CD4-positive, alpha-beta T cell (primary cell): Measurements from ENCODE around the gene MATN1. TPM values are rescaled to one million over a fixed set of nuclear protein-coding genes. Genes with fewer than 3 reads are reported as not detected.

Source experiments
- ATAC-seq: fragments of 200-7000 bp; cut with Tn5 transposase; one replicate; pipeline ENCODE4 v1.10.0; 2022; ENCODE audit warnings: mild to moderate bottlenecking; ENCODE audit not compliant: poor library complexity
- CTCF ChIA-PET: fragments of 350-600 bp; sonication (Branson Sonifier 250); formaldehyde crosslinking; loops from one replicate; lab custom pipeline; 2021; ENCODE audit warnings: antibody characterized with exemption, inconsistent platforms; lab: Charles Lee
- POLR2A ChIA-PET: fragments of 350-600 bp; sonication (Branson Sonifier 250); formaldehyde crosslinking; loops from one replicate; lab custom pipeline; 2021; ENCODE audit warnings: antibody characterized with exemption, inconsistent platforms; lab: Charles Lee
- DNase-seq, 14 experiments: peaks; one replicate each; pipeline ENCODE4 v3.0.0-alpha.2; 2013 to 2020; ENCODE audit warnings: mixed read lengths in 2 of 14
- H3K27ac ChIP-seq, 2 donors: one replicate each; pipeline versions ENCODE4 v1.5.1 to v1.7.0; 2013; ENCODE audit warnings: low read length in 2 of 2, low read depth in 1 of 2, mild to moderate bottlenecking in 1 of 2
- H3K27me3 ChIP-seq, 2 experiments: 1 replicate in 1 of 2; 2 replicates in 1 of 2; pipeline versions ENCODE4 v1.6.1 to v1.7.0; 2013; ENCODE audit warnings: low read length in 2 of 2, control low read depth in 1 of 2, mild to moderate bottlenecking in 1 of 2, moderate library complexity in 1 of 2; ENCODE audit not compliant: insufficient read depth in 2 of 2, control insufficient read depth in 1 of 2
- H3K36me3 ChIP-seq: one replicate; pipeline ENCODE4 v1.6.1; 2013; ENCODE audit warnings: low read length, control low read depth; ENCODE audit not compliant: insufficient read depth
- H3K4me1 ChIP-seq: one replicate; pipeline ENCODE4 v1.6.1; 2013; ENCODE audit warnings: low read length, control low read depth; ENCODE audit not compliant: insufficient read depth
- H3K4me3 ChIP-seq: one replicate; pipeline ENCODE4 v1.5.1; 2013; ENCODE audit warnings: mild to moderate bottlenecking, low read length, moderate library complexity
- H3K9me3 ChIP-seq, 2 experiments: 1 replicate in 1 of 2; 2 replicates in 1 of 2; pipeline versions ENCODE4 v1.6.1 to v1.7.0; 2013; ENCODE audit warnings: low read length in 2 of 2, mild to moderate bottlenecking in 2 of 2, control low read depth in 1 of 2, moderate library complexity in 1 of 2; ENCODE audit not compliant: control insufficient read depth in 1 of 2, insufficient read depth in 1 of 2
- H3K27ac Mint-ChIP-seq: one replicate; pipeline ENCODE4 v1.8.0; 2020; ENCODE audit warnings: mixed read lengths
- H3K27me3 Mint-ChIP-seq: one replicate; pipeline ENCODE4 v1.8.0; 2021; ENCODE audit warnings: mixed read lengths
- H3K36me3 Mint-ChIP-seq: one replicate; pipeline ENCODE4 v1.8.0; 2021; ENCODE audit warnings: low read depth, mixed read lengths
- H3K4me1 Mint-ChIP-seq: one replicate; pipeline ENCODE4 v1.8.0; 2021; ENCODE audit warnings: low read depth, mixed read lengths
- H3K4me3 Mint-ChIP-seq: one replicate; pipeline ENCODE4 v1.8.0; 2020; ENCODE audit warnings: mild to moderate bottlenecking, mixed read lengths
- H3K9me3 Mint-ChIP-seq: one replicate; pipeline ENCODE4 v1.8.0; 2020; ENCODE audit warnings: mixed read lengths
- CTCF ChIP-seq: fragments of 200-600 bp; IDR thresholded peaks from one replicate; pipeline ENCODE4 v1.8.0; 2022; ENCODE audit warnings: antibody characterized with exemption, mild to moderate bottlenecking
- intact Hi-C, 2 experiments: fragments of 100-400 bp; cut with DNase I in 1 of 2; cut with micrococcal nuclease in 1 of 2; formaldehyde crosslinking; loops; one replicate each; pipeline versions ENCODE4 v1.15.1 to v1.9.0; 2023 to 2025; cut with DNase I, micrococcal nuclease
- total RNA-seq, 174 experiments: library from RNA in 2 of 174; stranded (reverse) in 2 of 174; gene quantifications; one replicate each; pipeline ENCODE4 v1.2.3 and lab custom pipeline; 2021 to 2026

MATN1 gene
- total RNA-seq, 2 experiments from 2014 or later = 2.5 to 2.7 TPM

GRCh38 chr1:30735124-30735523, 11.7 kb upstream of the MATN1 start:
- peak overlapping the region; percentile 96 for H3K27ac Mint-ChIP-seq
- H3K27me3 ChIP-seq = no peaks in the 10 kb centered on the region
- intact Hi-C loops = no loop called here
- no peak for DNase-seq
- peaks cover 92% of the 10 kb centered on the region for H3K36me3 Mint-ChIP-seq
- H3K4me1 Mint-ChIP-seq = peaks cover 40% of the 10 kb centered on the region
- H3K27ac ChIP-seq = peak overlapping the region in 1 of 2 donors; percentile 43
- ChIA-PET POLR2A (interaction anchor here (1.1 to 7.1 kb wide), 3 partner anchors 10 to 20 kb away, joined by 3 to 74 read pairs (median 4); no protein-coding TSS in a partner anchor), CTCF (interaction anchor here (1.0 kb wide), 1 partner anchor 8 kb away, joined by 3 read pairs; no protein-coding TSS in a partner anchor)
- H3K9me3 ChIP-seq = no peaks in the 10 kb centered on the region
- peaks cover 44% of the 10 kb centered on the region for H3K4me1 ChIP-seq
- no peak for ATAC-seq
- H3K4me3 ChIP-seq = no peak overlapping the region
- no peaks in the 10 kb centered on the region for H3K27me3 Mint-ChIP-seq
- H3K36me3 ChIP-seq = peaks cover 77% of the 10 kb centered on the region
- no peak for TF ChIP-seq CTCF
- H3K4me3 Mint-ChIP-seq = no peak overlapping the region
- H3K9me3 Mint-ChIP-seq = no peaks in the 10 kb centered on the region

- H3K9me3 ChIP-seq = no peaks in the 10 kb centered on the region
- no peaks in the 10 kb centered on the region for H3K27me3 Mint-ChIP-seq
- ChIA-PET POLR2A (interaction anchor here (1.1 to 7.1 kb wide), 3 partner anchors 10 to 20 kb away, joined by 3 to 74 read pairs (median 4); no protein-coding TSS in a partner anchor), CTCF (no interaction called here)
- no peaks in the 10 kb centered on the region for H3K27me3 ChIP-seq
- ATAC-seq (no peak), DNase-seq (no peak)
- H3K4me1 Mint-ChIP-seq = peaks cover 35% of the 10 kb centered on the region
- H3K4me1 ChIP-seq = peaks cover 42% of the 10 kb centered on the region
- H3K27ac ChIP-seq = peak overlapping the region in 1 of 2 donors; percentile 43
- H3K9me3 Mint-ChIP-seq = no peaks in the 10 kb centered on the region
- peak overlapping the region; percentile 96 for H3K27ac Mint-ChIP-seq
- no peak overlapping the region for H3K4me3 ChIP-seq
- peaks cover 87% of the 10 kb centered on the region for H3K36me3 Mint-ChIP-seq
- intact Hi-C loops = no loop called here
- peaks cover 72% of the 10 kb centered on the region for H3K36me3 ChIP-seq
- no peak overlapping the region for H3K4me3 Mint-ChIP-seq
- TF ChIP-seq CTCF = no peak
Observed at GRCh38 chr1:30734580-30734979, 11.2 kb upstream of the MATN1 start.

- Mint-ChIP-seq H3K9me3 (no peaks in the 10 kb centered on the region), H3K4me3 (no peak overlapping the region), H3K4me1 (peaks cover 30% of the 10 kb centered on the region), H3K36me3 (peaks cover 82% of the 10 kb centered on the region), H3K27me3 (no peaks in the 10 kb centered on the region), H3K27ac (peak overlapping the region; percentile 96)
- Histone ChIP-seq H3K27me3 (no peaks in the 10 kb centered on the region), H3K4me1 (peaks cover 41% of the 10 kb centered on the region), H3K4me3 (no peak overlapping the region), H3K9me3 (no peaks in the 10 kb centered on the region), H3K36me3 (peaks cover 67% of the 10 kb centered on the region), H3K27ac (no peak overlapping the region)
- TF ChIP-seq CTCF = no peak
- CTCF ChIA-PET = interaction anchor here (2.2 kb wide), 1 partner anchor 10 kb away, joined by 9 read pairs; no protein-coding TSS in a partner anchor
- intact Hi-C loops = no loop called here
- POLR2A ChIA-PET = interaction anchor here (7.1 kb wide), 1 partner anchor 11 kb away, joined by 74 read pairs; no protein-coding TSS in a partner anchor
- DNase-seq (no peak), ATAC-seq (no peak)
Observed at GRCh38 chr1:30734106-30734505, 10.7 kb upstream of the MATN1 start.
